ENCODE data around the gene TNS3.
"Not testable (repeated sequence)": the region's sequence is repeated elsewhere in the genome, so short reads cannot be mapped to it uniquely, and the experiment has no call there.

Gene TNS3

DNA sequence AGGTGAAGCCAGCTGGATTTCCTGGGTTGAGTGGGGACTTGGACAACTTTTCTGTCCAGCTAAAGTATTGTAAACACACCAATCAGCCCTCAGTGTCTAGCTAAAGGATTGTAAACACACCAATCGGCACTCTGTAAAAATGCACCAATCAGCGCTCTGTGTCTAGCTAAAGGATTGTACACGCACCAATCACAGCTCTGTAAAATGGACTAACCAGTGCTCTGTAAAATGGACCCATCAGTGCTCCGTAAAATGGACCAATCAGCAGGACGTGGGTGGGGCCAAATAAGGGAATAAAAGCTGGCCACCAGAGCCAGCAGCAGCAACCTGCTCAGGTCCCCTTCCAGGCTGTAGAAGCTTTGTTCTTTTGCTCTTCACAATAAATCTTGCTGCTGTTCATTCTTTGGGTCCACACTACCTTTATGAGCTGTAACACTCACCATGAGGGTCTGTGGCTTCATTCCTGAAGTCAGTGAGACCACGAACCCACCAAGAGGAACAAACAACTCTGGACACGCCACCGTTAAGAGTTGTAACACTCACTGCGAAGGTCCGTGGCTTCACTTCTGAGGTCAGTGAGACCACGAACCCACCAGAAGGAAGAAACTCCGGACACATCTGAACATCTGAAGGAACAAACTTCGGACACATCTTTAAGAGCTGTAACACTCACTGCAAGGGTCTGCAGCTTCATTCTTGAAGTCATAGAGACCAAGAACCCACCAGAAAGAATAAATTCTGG lies 21.8 kb upstream of the TNS3 start:
- DNase-seq (ENCODE audit: low read depth, low spot score): not testable (repeated sequence)

DNA sequence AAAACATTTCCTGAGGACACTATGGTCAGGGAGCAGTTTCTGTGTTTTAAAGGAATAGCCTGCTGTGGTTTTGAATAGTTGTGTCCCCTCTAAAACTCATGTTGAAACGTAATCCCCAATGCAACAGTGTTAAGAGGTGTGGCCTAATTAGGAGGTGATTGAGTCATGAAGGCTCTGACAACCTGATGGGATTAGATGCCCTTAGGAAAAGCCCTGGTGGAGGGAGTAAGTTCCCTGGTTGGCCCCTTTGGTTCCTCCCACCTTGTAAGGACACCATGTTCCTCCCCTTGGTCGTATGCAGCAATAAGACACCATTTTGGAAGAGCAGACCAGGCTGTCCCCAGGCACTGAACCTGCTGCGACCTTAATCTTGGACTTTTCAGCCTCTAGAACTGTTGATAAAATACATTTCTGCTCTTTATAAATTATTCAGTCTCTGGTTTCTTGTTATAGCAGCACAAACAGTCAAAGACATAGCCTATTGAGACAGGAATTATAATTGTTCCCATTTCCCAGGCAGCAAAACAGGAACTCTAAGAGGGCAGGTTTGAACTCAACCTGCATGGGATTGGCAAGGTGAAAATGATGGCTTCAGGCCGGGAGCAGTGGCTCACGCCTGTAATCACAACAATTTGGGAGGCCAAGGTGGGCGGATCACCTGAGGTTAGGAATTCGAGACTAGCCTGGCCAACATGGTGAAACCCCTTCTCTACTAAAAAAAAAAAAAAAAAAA lies 20.5 kb upstream of the TNS3 start:
- DNase-seq (ENCODE audit: low read depth, low spot score): peak; percentile 73

DNA sequence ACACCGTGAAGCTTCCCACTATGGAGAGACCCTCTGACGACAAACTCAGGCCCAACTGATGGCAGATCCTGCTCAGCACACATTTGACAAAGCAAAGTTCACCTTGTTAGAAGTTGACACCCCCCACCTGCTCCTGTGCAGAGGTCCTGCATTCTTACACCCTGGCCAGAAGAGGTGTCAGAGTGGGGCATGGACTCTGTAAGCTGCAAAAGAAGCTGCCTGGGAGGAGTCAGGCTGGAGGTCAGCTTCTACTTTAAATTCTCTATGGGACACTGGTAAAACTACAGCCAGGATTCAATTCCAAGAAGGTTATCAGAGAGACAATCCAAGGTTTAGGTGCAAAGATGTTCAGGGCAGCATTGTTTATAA lies 20.0 kb upstream of the TNS3 start:
- DNase-seq (ENCODE audit: low read depth, low spot score): no peak

DNA sequence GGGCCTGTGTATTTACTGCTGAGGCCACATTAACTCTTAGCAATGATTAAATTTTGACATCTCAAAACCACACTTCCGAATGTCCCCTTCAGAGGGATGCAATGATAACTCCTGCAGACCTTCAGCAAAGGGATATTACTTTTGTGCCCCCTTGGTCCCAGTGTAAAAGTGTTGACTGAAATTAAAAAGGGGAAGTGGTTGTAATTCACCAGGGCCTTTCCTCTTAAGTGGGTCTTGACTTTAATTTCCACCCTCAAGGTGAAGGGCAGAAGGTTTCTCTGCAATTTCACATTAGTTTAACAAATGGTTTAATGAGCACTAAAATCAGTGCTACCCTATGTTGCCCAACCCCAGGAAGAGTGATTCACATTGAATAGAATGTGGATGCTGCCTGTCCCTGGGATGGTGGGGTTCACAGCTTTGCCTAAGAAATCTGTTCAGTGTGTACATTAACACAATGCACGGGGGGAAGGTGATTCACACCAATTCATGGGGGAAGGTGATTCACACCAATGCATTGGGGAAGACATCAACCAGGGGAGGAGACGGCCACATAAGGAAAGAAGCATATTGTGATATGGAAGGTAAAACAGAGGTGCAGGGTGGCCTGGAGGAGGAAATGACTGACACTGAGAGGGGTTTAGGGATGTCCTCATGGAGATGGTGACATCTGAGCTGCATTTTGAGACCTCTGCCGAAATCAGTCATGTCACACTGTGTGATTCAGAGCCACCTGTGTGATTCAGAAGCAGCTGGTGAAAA lies 19.4 kb upstream of the TNS3 start:
- DNase-seq (ENCODE audit: low read depth, low spot score): no peak

DNA sequence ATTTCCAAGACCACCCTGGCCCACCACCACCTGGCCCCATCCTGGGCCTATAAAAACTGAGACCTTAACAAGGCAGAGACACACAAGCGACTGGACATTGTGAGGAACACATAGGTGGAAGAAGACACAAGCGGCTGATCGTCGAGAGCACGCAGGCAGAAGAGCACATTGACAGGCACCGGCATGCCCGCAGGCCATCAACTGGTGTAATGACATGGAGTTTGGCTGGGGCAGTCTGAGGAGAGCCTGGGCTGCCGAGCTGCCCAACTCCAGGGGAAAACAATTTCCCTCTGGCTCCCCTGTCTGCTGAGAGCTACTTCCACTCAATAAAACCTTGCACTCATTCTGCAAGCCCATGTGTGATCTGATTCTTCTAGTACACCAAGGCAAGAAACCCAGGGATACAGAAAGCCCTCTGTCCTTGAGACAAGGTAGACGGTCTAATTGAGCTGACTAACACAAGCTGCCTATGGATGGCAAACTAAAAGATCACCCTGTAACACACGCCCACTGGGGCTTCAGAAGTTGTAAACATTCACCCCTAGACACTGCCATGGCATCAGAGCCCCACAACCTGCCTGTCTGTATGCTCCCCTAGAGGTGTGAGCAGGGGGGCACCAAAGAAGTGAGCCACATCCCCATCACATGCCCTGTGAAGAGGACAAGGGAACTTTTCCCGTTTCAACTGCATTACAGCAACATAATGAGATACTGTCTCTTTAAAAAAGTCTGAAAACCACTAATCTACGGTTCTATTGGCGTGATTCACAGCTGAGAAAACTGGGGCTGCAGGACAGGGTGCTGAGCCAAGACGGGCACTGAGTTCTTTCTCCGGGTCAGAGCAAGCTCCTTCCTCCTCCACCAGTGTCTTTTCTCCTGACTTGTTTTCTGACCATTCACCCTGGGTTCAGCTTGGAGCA lies 18.5 kb upstream of the TNS3 start:
- DNase-seq (ENCODE audit: low read depth, low spot score): no peak

DNA sequence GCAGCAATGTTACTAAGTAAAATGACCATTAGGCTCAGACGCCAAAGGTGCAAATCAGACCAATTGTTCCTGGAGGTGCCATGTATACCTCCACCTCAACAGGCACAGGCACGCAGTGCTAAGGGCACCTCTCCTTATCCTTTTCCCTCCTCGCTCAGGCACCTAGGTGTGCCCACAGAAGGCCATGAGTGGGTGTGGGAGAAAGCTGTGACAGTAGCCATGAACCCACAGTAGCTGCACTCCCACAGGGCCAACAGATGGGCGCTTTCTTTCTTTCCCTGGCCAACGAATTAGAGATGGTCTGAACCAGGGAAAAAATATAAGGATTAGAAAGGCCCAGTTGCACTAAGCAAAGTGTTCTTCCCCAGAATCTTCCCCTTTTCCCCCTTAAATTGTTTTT lies 15.5 kb upstream of the TNS3 start:
- DNase-seq (ENCODE audit: low read depth, low spot score): no peak

DNA sequence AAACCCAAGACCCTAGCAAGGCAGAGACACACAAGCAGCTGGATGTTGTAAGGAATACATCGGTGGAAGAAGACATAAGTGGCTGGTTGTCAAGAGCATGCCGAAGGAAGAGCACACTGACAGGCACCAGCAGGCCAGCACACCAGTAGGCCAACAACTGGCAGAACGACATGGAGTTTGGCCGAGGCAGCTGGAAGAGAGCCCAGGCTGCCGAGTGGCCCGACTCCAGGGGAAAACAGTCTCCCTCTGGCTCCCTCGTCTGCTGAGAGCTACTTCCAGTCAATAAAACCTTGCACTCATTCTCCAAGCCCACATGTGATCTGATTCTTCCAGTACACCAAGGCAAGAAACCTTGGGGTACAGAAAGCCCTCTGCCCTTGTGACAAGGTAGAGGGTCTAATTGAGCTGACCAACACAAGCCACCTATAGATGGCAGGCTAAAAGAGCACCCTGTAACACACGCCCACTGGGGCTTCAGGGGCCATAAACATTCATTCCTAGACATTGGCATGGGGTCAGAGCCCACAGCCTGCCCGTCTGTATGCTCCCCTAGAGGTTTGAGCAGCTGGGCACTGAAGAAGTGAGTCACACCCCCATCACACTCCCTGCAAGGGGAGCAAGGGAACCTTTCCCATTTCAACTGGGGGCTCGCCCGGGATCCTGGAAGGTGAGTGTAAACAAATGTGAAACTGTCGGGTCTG lies 14.7 kb upstream of the TNS3 start:
- no peak for DNase-seq (ENCODE audit: low read depth, low spot score)

DNA sequence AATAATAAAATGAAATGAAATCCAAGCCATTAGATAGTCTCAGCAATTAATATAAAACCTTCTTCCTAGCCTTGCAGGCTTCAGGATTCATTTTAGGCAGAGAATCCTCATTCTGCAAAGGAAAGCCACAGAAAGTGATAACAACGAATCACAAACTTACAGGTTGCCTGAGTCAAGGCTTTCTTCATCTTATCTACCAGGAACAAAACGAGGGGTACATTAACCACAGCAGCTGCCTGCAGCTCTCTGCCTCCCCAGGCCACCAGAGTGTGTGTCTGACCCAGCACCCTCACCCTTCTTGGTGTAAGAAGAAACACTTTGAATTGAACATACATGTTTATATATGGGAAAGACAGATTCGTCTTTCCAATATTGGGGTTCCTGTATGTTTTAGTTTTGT lies 12.5 kb upstream of the TNS3 start:
- no peak for DNase-seq (ENCODE audit: low read depth, low spot score)

DNA sequence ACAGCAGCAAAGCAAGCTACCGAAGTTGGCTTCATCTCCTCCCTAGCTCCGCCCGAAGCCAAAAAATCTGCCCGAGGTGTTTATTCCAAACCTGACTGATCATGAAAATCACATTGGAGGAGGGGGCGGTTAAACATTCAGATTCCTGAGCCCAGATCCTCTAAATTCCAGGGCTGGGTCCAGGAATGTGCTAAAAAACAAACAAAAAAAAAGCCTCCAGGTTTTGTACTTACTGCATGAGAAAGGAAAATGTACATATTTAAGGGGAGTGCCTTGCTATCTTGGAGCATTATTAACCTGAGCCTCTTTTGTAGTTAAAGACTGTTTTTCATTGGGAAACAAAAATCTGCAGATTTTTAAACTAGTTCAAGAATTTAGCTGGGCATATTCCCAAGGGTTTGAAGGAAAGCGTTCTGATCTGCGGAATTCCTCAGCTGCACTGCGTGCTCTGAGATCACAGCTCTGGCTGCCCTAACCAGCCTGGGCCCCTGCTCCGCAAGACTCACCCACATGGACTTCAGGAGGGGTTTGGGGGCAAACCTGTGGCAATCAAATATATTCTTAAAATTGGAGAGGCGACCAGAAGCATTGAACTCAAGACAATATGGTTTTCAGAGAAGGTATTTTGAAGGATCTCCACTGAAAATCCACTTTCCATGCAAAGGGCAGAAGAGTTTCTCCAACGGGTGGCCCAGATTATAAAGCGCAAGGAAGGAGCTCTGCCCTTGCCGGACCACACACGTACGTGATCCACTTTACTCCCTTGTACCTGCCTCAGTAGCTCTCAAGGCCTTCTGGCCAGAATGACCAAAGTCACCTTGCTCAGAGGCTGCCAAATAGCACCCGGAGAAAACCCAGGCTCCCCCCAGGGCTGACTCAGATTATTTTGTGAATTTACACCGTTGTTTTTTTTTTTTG lies 10.0 kb upstream of the TNS3 start:
- peak; percentile 92 for DNase-seq (ENCODE audit: low read depth, low spot score)

DNA sequence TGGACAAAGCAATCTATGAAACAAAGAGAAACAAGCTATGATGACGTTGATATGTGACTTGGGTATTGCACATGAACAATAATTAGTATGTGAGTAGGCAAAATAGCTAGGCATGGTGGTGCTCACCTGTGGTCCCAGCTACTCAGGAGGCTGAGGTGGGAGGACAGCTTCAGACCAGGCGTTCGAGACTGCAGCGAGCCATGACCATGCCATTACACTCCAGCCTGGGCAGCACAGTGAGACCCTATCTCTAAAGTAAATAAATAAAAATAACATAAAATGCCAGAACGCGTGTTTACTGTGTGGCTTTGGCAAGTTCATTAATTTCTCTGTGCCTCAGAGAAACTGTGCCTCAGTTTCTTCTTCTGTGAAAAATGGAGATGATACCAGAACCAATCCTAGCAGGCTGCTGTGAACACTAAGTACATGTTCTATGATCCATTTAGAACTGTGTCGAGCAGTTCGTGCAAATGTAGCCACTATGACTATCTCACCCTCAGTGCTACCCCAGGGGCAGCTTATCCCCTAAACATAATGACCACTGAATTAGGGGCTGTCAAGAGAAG lies 9.3 kb upstream of the TNS3 start:
- no peak for DNase-seq (ENCODE audit: low read depth, low spot score)

DNA sequence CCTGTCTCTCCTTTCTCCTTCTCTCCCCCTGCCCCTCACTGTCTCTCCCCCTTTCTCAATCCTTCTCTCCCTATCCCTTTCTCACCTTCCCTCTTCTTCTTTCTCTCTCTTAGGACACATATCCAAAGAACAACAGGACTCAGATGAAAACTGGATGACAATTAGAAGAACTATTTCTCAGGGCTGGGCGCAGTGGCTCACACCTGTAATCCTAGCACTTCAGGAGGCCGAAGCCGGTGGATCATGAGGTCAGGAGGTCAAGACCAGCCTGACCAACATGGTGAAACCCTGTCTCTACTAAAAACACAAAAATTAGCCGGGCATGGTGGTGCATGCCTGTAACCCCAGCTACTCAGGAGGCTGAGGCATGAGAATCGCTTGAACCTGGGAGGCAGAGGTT lies 8.3 kb upstream of the TNS3 start:
- DNase-seq (ENCODE audit: low read depth, low spot score): not testable (repeated sequence)

DNA sequence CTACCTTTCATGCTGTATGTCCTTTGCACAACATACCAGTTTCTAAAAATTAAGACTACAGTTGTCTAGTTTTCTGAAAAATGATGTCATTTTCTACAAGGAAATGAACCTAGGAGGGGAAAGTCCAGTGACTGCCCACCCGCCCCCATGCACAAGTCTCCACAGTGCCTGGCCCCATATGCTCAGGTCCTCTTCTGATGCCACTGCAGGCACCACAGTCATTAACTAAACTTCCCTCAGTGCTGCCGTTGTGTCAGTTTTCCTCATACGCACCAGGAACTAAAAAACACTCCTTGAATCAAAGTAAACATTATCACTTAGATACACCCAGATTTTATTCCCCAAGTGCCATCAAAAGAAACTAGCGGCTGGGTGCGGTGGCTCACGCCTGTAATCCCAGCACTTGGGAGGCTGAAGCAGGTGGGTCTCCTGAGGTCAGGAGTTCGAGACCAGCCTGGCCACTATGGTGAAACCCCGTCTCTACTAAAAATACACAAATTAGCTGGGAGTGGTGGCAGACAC lies 6.9 kb upstream of the TNS3 start:
- no peak for DNase-seq (ENCODE audit: low read depth, low spot score)

DNA sequence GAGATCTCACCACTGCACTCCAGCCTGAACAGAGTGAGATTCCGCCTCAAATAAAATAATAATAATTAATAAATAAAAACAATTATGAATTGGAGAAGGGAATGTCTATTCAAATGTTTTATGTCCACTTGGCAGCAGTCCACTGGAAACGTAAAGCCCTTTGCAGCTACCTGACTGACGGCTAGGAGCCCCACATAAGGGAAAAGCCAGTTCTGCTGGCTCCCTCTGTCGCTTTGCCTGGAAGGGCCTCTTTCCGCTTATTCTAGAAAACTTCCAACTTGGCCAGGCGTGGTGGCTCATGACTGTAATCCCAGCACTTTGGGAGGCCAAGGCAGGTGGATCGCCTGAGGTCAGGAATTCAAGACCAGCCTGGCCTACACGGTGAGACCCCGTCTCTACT lies 6.1 kb upstream of the TNS3 start:
- DNase-seq (ENCODE audit: low read depth, low spot score): no peak

DNA sequence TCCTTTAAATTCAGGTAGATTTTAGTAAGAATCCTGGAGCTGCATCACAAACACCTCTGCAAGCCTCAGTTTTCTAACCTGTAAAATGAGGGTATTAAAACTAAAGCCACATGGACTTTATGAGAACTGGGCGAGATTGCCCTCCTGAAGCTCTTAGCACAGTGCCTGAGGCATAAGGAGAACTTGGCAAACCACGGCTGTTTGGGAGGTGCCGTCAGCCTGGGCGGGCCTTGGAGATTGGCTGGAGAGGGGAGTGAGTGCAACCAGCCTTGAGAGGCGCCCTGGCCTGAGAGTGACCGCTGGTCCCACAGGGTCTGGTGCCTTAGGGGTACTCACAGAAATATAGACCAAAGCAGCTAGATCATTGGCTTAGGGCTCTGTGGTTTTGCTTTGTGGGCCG lies 5.4 kb upstream of the TNS3 start:
- no peak for DNase-seq (ENCODE audit: low read depth, low spot score)

DNA sequence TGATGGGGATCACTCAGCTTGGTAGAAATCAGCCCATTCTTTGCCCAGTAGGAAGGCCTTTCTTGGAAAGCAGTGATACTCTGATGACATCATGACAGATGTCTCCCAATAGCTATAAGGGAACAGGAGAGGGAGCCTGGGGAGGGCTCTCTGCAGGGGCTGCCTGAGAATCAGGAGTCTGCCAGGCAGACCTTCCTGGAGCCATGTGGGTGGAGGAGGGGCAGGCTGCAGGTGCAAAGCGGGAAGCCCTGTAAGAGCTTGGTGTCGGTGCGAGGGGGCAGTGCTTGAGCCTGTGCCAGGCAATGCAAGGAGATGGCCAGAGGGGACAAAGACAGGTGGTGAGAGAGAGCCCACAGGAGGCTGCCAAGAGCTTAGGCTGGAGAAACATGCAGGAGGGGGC lies 5.0 kb upstream of the TNS3 start:
- DNase-seq (ENCODE audit: low read depth, low spot score): no peak

DNA sequence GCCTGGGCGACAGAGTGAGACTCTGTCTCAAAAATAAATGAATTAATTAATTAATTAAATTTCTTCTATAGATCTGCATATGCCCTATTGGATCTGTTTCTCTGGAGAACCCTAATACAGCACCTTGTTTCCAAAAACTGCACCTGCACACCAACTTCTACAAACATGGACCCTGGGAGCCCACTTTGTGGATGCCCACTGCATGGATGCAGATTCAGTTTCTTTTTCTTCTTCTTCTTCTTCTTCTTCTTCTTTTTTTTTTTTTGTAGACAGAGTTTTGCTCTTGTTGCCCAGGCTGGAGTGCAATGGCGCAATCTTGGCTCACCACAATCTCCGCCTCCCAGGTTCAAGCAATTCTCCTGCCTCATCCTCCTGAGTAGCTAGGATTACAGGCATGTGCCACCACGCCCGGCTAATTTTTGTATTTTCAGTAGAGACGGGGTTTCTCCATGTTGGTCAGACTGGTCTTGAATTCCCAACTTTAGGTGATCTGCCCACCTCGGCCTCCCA lies 4.3 kb upstream of the TNS3 start:
- not testable (repeated sequence) for DNase-seq (ENCODE audit: low read depth, low spot score)

DNA sequence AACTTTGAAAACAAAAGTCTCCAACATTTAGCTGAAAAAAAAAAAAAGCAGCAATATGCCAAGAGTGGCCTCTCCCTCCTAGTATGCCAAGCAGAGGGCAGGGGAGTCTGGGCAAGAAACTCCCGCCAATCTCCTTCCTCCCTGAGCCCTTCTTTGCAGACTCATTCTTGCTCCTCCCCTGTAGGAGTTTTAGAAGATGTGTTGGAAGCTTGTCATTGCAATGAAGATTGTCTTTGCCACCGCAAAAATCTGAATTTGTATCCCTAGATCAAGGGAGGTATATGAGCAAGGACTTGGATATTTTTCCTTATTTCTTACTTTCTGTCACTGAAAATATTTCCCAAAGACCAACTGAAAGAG lies 2.6 kb upstream of the TNS3 start:
- no peak for DNase-seq (ENCODE audit: low read depth, low spot score)

DNA sequence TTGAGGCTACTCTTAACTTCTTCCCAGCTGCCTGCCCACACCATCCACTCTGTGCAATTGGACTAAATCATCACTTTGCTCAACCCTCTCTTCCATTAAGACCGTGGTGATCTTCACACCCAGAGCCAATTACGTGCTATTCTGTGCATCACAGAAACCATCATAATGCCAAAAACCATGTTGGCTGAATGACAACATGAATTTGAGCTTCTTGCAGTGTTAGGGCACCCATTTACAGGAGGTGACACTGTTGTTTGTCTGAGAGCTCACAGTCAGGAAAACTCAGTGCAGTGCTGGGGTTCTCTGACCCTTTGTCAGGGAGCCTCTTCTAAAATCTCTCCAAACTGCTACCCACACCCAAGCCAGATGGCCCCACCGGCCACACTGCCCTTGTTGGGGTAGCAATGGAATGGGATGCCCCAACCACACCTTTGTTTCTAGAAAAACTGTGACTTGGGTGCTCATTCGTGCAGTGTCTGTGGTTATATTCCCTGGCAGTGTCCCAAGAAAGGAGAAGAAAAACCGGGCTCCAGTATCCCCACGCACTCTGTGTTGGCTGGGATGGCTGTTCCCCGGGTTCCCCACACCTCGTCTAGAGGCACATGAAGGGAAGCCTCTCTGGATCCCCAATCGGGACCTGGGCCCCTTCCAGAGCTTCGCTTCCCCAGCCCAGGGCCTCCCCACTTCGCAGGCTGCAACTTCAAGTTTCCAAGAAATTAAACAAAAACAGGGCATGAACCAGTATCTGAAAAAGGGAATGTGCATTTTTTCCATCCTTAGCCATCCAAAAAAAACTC lies 2.0 kb upstream of the TNS3 start:
- DNase-seq (ENCODE audit: low read depth, low spot score): no peak

All from ELF-1 (cell line).